ENCODE data around the gene BCL2L11.

Gene BCL2L11

DNA sequence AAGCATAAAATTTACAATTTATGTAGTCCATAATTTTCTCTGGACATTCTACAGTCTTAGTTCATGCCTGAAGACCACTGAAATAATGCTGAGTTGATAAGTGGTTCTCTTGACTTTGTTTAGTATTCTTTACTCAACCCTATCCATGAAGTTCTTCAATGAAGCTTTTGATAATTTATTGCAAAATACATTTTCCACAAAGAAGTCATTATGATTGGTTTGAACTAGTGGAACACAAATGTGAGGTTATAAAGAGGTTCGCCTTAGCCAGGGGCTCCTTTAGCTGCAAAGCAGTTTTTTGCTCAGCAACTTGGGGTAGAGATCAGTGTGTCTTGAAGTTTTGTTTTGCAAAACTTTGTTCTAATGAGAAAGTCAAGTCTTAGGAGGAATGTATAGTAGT, 5.9 kb downstream of the BCL2L11 start:
- no peak overlapping the region for H3K4me3 ChIP-seq (replicated peaks; ENCODE audit: insufficient read depth, low read length)
- no peak for TF ChIP-seq GABPA (IDR thresholded peaks at IDR 0.05; ENCODE audit: low read depth)
- TF ChIP-seq, protein P1, sequence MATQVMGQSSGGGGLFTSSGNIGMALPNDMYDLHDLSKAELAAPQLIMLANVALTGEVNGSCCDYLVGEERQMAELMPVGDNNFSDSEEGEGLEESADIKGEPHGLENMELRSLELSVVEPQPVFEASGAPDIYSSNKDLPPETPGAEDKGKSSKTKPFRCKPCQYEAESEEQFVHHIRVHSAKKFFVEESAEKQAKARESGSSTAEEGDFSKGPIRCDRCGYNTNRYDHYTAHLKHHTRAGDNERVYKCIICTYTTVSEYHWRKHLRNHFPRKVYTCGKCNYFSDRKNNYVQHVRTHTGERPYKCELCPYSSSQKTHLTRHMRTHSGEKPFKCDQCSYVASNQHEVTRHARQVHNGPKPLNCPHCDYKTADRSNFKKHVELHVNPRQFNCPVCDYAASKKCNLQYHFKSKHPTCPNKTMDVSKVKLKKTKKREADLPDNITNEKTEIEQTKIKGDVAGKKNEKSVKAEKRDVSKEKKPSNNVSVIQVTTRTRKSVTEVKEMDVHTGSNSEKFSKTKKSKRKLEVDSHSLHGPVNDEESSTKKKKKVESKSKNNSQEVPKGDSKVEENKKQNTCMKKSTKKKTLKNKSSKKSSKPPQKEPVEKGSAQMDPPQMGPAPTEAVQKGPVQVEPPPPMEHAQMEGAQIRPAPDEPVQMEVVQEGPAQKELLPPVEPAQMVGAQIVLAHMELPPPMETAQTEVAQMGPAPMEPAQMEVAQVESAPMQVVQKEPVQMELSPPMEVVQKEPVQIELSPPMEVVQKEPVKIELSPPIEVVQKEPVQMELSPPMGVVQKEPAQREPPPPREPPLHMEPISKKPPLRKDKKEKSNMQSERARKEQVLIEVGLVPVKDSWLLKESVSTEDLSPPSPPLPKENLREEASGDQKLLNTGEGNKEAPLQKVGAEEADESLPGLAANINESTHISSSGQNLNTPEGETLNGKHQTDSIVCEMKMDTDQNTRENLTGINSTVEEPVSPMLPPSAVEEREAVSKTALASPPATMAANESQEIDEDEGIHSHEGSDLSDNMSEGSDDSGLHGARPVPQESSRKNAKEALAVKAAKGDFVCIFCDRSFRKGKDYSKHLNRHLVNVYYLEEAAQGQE (IDR thresholded peaks at IDR 0.05; ENCODE audit: insufficient replicate concordance, low read depth), result no peak
- no peak for TF ChIP-seq POLR2AphosphoS5 (IDR thresholded peaks at IDR 0.05; ENCODE audit: low read depth)
- TF ChIP-seq SPI1 (IDR thresholded peaks at IDR 0.05; ENCODE audit: borderline replicate concordance, low read depth), result no peak
- TF ChIP-seq, protein P2, sequence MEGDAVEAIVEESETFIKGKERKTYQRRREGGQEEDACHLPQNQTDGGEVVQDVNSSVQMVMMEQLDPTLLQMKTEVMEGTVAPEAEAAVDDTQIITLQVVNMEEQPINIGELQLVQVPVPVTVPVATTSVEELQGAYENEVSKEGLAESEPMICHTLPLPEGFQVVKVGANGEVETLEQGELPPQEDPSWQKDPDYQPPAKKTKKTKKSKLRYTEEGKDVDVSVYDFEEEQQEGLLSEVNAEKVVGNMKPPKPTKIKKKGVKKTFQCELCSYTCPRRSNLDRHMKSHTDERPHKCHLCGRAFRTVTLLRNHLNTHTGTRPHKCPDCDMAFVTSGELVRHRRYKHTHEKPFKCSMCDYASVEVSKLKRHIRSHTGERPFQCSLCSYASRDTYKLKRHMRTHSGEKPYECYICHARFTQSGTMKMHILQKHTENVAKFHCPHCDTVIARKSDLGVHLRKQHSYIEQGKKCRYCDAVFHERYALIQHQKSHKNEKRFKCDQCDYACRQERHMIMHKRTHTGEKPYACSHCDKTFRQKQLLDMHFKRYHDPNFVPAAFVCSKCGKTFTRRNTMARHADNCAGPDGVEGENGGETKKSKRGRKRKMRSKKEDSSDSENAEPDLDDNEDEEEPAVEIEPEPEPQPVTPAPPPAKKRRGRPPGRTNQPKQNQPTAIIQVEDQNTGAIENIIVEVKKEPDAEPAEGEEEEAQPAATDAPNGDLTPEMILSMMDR (IDR thresholded peaks at IDR 0.05; ENCODE audit: insufficient read depth, low read length), result no peak
- DNase-seq (ENCODE audit: low read depth in 1 of 2, low spot score in 1 of 2), result no peak
- no peaks in the 10 kb centered on the region for H3K27me3 ChIP-seq (ENCODE audit: insufficient read depth, poor library complexity, severe bottlenecking)
- no peak overlapping the region for H3K27ac ChIP-seq (replicated peaks)

DNA sequence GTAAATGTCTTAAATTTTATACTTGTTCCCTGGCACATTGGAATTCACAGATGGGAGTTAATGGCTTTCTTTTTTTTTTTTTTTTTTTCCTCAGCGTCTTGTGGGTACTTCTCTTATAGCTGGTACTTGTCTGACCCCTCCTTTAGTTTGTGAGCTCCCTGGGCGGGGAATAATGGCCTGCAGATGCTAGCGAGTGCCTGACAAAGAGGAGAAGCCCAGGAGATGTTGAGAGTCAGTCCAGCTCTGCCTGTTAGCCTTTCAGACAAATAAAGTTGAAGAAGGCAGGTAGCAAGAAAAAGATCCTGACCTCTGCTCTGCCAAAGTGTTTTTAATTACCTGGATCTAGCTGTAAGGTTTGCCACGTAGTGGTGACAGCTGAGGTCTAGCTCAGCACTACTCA, 6.6 kb downstream of the BCL2L11 start:
- H3K27me3 ChIP-seq (ENCODE audit: insufficient read depth, poor library complexity, severe bottlenecking), result no peaks in the 10 kb centered on the region
- H3K27ac ChIP-seq (replicated peaks), result no peak overlapping the region
- DNase-seq (ENCODE audit: low read depth in 1 of 2, low spot score in 1 of 2), result no peak
- H3K4me3 ChIP-seq (replicated peaks; ENCODE audit: insufficient read depth, low read length), result no peak overlapping the region
- TF ChIP-seq, protein P2 (IDR thresholded peaks at IDR 0.05; ENCODE audit: insufficient read depth, low read length), result no peak
- TF ChIP-seq GABPA (IDR thresholded peaks at IDR 0.05; ENCODE audit: low read depth) (no peak), SPI1 (IDR thresholded peaks at IDR 0.05; ENCODE audit: borderline replicate concordance, low read depth) (no peak), POLR2AphosphoS5 (IDR thresholded peaks at IDR 0.05; ENCODE audit: low read depth) (no peak)
- TF ChIP-seq, protein P1 (IDR thresholded peaks at IDR 0.05; ENCODE audit: insufficient replicate concordance, low read depth), result no peak

DNA sequence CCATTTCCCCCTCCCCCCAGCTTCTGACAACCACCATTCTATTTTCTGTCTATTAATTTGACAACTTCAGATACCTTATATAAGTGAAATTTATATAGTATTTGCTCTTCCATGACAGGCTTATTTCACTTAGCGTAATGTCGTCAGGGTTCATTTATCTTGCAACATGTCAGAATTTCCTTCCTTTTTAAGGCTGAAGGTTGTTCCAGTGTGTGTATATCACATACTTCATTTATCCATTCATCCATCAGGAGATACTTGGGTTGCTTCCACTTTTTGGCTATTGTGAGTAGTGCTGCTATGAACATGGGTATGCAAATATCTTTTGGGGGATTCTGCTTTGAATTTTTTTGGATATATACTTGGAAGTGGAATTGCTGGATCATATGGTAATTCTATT, 7.4 kb downstream of the BCL2L11 start:
- peak in 1 of 2 experiments; percentile 13 for DNase-seq (ENCODE audit: low read depth in 1 of 2, low spot score in 1 of 2)
- TF ChIP-seq, protein P2 (IDR thresholded peaks at IDR 0.05; ENCODE audit: insufficient read depth, low read length), result no peak
- no peak for TF ChIP-seq GABPA (IDR thresholded peaks at IDR 0.05; ENCODE audit: low read depth)
- no peak for TF ChIP-seq POLR2AphosphoS5 (IDR thresholded peaks at IDR 0.05; ENCODE audit: low read depth)
- TF ChIP-seq, protein P1 (IDR thresholded peaks at IDR 0.05; ENCODE audit: insufficient replicate concordance, low read depth), result no peak
- TF ChIP-seq SPI1 (IDR thresholded peaks at IDR 0.05; ENCODE audit: borderline replicate concordance, low read depth), result no peak

More for the DNA sequence above, 7.4 kb downstream of the BCL2L11 start:
- H3K4me3 ChIP-seq (replicated peaks; ENCODE audit: insufficient read depth, low read length), result no peak overlapping the region
- no peak overlapping the region for H3K27ac ChIP-seq (replicated peaks)
- no peaks in the 10 kb centered on the region for H3K27me3 ChIP-seq (ENCODE audit: insufficient read depth, poor library complexity, severe bottlenecking)

Measured in HL-60 (cell line).